Tibial nerve (tissue), 4 donors: ENCODE results near the gene MPL. TPM values are rescaled to one million over a fixed set of nuclear protein-coding genes. Genes with fewer than 3 reads are reported as not detected.
A peak's percentile ranks its signal among the peaks of the same experiment; 100 is the strongest.

Experiments used
- DNase-seq, 2 donors: peaks; one replicate each; pipeline ENCODE4 v3.0.0-alpha.2; 2019; ENCODE audit warnings: low spot score in 2 of 2
- H3K27ac ChIP-seq, 4 donors: fragments of 200-600 bp; sonication (generic) in 3 of 4; one replicate each; pipeline ENCODE4 v1.5.1; 2017 to 2019; ENCODE audit warnings: mild to moderate bottlenecking in 1 of 4
- H3K27me3 ChIP-seq, 2 donors: fragments of 200-600 bp; sonication (generic) in 1 of 2; one replicate each; pipeline versions ENCODE4 v1.5.1 to v1.6.0; 2017 to 2019
- H3K36me3 ChIP-seq, 3 donors: fragments of 200-600 bp; sonication (generic); one replicate each; pipeline ENCODE4 v1.5.1; 2018 to 2019
- H3K4me1 ChIP-seq, 4 donors: fragments of 200-600 bp; sonication (generic) in 3 of 4; one replicate each; pipeline ENCODE4 v1.5.1; 2017 to 2019
- H3K4me3 ChIP-seq, 4 donors: fragments of 200-600 bp; sonication (generic) in 3 of 4; one replicate each; pipeline ENCODE4 v1.5.1; 2017 to 2019; ENCODE audit warnings: mild to moderate bottlenecking in 1 of 4, moderate library complexity in 1 of 4
- H3K9me3 ChIP-seq, 4 donors: fragments of 200-600 bp; sonication (generic) in 3 of 4; one replicate each; pipeline ENCODE4 v1.5.1; 2017 to 2019
- CTCF ChIP-seq, 5 experiments: fragments of 200-600 bp in 3 of 5; fragments of 450-650 bp in 2 of 5; sonication (generic) in 3 of 5; IDR thresholded peaks; one replicate each; pipeline ENCODE4 v1.5.1; 2016 to 2019; ENCODE audit warnings: antibody characterized with exemption in 5 of 5, mild to moderate bottlenecking in 3 of 5, moderate library complexity in 2 of 5
- EP300 ChIP-seq, 2 donors: sonication (generic); formaldehyde crosslinking; IDR thresholded peaks; one replicate each; pipeline ENCODE4 v1.6.1; 2017; ENCODE audit warnings: antibody characterized with exemption in 2 of 2, mild to moderate bottlenecking in 1 of 2
- POLR2A ChIP-seq, 2 donors: fragments of 450-650 bp; IDR thresholded peaks; one replicate each; pipeline ENCODE4 v1.6.1; 2017; ENCODE audit warnings: antibody characterized with exemption in 2 of 2, mild to moderate bottlenecking in 2 of 2, moderate library complexity in 2 of 2
- WGBS, 2 donors: methylation state at CpG; one replicate each; pipeline ENCODE4 v1.1.5; 2018; 5-methylcytosine and 5-hydroxymethylcytosine counted together
- total RNA-seq, 4 donors: library from RNA; depleted of rRNA; stranded (reverse); fragments of >200 nt; gene quantifications; one replicate each; pipeline ENCODE4 v1.1.0, GENCODE V29; 2016

The MPL gene
- total RNA-seq, 4 donors from 2014 or later = 0.66 to 1.7 TPM; not detected in 2

DNA sequence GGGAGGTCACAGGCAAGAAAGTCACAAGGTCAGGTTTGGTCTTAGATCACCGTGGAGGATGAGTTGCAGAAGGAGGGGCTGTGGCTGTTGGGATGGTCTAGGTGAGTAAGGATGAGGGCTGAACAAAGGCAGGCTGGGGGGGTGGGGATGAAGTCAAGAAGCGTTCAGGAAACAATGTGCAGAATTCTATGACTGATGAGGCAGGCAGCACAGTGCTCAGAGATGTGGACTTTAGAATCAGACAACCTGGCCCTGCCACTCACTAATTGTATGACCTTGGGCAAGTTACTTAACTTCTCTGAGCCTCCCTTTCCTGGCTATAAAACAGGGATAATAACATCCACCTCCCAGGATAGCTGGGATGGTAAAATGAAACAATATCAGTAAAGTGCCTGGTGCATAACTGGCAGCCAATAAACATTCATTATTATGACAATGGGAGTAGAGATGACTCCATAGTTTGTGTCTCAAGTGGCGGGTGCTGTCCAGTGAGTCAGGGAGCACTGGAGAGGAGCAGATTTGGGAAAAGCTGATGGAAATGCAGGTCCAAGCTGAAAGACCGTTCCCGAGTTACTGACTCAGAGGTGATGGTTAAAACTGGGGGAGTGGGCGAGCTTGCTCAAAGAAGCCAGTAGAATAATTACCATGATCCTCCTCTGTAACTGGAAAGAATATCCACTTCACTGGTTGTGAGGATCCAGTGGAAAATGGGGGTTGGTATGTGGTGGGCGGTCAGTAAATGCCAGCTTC is 34.7 kb upstream of the MPL start:
- no peak for DNase-seq
- H3K4me3 ChIP-seq = peak overlapping the region in 2 of 4 donors; percentile 6 to 37
- H3K27ac ChIP-seq = peak overlapping the region; percentile 23 to 82 (median 47)
- H3K4me1 ChIP-seq = peaks cover 0 to 34% (median 11%) of the 10 kb centered on the region in 4 donors
- TF ChIP-seq CTCF (IDR thresholded peaks at IDR 0.05) (no peak), EP300 (IDR thresholded peaks at IDR 0.05) (no peak)
- H3K9me3 ChIP-seq = no peaks in the 10 kb centered on the region
- whole genome bisulfite sequencing, 2 donors = 51 to 54% methylated on average over 7 of the region's 7 CpGs
- no peaks in the 10 kb centered on the region for H3K27me3 ChIP-seq
- H3K36me3 ChIP-seq = no peaks in the 10 kb centered on the region

DNA sequence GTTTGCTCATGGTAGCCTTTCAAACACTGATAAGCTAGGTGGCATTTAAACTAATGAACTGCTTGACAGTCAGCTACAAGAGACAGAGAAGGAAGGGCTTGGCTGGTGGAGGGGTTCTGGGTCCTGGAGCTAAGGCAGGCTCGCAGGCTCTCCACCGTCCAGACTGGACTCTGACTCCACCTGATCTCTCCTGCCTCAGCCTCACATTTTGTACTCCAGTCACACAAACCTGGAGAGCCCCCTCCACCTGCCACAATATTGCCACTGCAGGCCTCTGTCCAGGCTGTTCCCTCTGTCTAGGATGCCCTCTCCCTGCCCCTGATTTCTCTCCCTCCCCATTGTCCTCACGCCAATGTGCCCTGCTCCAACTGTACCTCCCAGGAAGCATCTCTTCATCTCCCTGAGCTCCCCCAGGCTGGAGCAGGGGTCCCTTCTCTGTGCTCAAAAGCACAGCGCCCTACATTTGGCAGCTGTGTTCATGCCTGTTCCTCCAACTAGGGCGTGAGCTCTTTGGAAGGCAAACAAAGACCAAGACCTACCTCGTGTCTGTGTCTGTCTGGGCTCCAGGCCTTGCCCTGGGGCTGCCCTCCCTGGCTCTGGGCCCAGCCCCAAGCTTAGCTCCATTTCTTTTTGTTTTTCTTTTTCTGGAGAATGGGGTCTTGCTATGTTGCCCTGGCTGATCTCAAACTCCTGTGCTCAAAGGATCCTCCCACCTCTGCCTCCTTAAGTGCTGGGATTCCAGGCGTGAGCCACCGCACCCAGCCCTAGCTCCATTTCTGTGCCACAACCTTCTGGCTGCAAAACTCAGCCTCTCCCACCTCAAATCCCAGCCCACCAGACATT is 33.9 kb upstream of the MPL start:
- Histone ChIP-seq H3K27ac (peak overlapping the region; percentile 5 to 82 (median 53)), H3K36me3 (no peaks in the 10 kb centered on the region), H3K4me3 (peak overlapping the region in 1 of 4 donors; percentile 37), H3K27me3 (no peaks in the 10 kb centered on the region), H3K9me3 (no peaks in the 10 kb centered on the region), H3K4me1 (peaks cover 0 to 34% (median 11%) of the 10 kb centered on the region in 4 donors)
- no peak for DNase-seq
- 46 to 49% methylated on average over 8 of the region's 8 CpGs for WGBS, 2 donors
- no peak for TF ChIP-seq CTCF (IDR thresholded peaks at IDR 0.05)
- TF ChIP-seq EP300 (IDR thresholded peaks at IDR 0.05) = no peak
- no peak for TF ChIP-seq POLR2A (IDR thresholded peaks at IDR 0.05)

GRCh38 chr1:43304314-43304681 is 33.3 kb upstream of the MPL start:
- WGBS, 2 donors = 27 to 38% methylated on average over 8 of the region's 8 CpGs
- no peak for TF ChIP-seq POLR2A (IDR thresholded peaks at IDR 0.05)
- TF ChIP-seq CTCF (IDR thresholded peaks at IDR 0.05) = no peak
- TF ChIP-seq EP300 (IDR thresholded peaks at IDR 0.05) = no peak
- Histone ChIP-seq H3K9me3 (no peaks in the 10 kb centered on the region), H3K27me3 (no peaks in the 10 kb centered on the region), H3K4me3 (no peak overlapping the region), H3K27ac (peak overlapping the region in 3 of 4 donors; percentile 5 to 82 (median 58)), H3K36me3 (no peaks in the 10 kb centered on the region), H3K4me1 (peaks cover 0 to 34% (median 11%) of the 10 kb centered on the region in 4 donors)
- DNase-seq = no peak

DNA sequence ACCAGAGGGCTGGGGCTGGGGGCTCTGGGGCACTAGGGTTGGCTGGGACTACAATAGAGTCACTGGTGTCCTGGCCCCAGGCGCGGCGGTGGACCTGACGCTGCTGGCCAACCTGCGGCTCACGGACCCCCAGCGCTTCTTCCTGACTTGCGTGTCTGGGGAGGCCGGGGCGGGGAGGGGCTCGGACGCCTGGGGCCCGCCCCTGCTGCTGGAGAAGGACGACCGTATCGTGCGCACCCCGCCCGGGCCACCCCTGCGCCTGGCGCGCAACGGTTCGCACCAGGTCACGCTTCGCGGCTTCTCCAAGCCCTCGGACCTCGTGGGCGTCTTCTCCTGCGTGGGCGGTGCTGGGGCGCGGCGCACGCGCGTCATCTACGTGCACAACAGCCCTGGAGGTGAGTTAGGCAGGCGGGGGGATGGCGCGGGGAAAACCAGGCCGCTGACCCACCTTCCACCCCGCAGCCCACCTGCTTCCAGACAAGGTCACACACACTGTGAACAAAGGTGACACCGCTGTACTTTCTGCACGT is 32.8 kb upstream of the MPL start:
- Histone ChIP-seq H3K27me3 (no peaks in the 10 kb centered on the region), H3K4me1 (peaks cover 0 to 32% (median 11%) of the 10 kb centered on the region in 4 donors), H3K4me3 (no peak overlapping the region), H3K9me3 (no peaks in the 10 kb centered on the region), H3K27ac (peak overlapping the region in 2 of 4 donors; percentile 58 to 82), H3K36me3 (no peaks in the 10 kb centered on the region)
- no peak for DNase-seq
- WGBS, 2 donors = 89 to 93% methylated on average over 28 to 46 of the region's 46 CpGs
- TF ChIP-seq EP300 (IDR thresholded peaks at IDR 0.05) = no peak
- no peak for TF ChIP-seq CTCF (IDR thresholded peaks at IDR 0.05)
- TF ChIP-seq POLR2A (IDR thresholded peaks at IDR 0.05) = no peak
